Heart left ventricle (tissue), 13 donors: ENCODE measurements around the gene RALGPS1.

Experiments used
- POLR2A ChIP-seq, 2 donors: fragments of 450-650 bp; IDR thresholded peaks; one replicate each; pipeline ENCODE4 v1.6.1; 2017; ENCODE audit warnings: antibody characterized with exemption in 2 of 2, mild to moderate bottlenecking in 2 of 2, moderate library complexity in 2 of 2
- TF ChIP-seq, protein P1 (sequence below), 12 donors: fragments of 200-600 bp; sonication (generic) in 4 of 12; IDR thresholded peaks; one replicate each; pipeline versions ENCODE4 v1.5.0 to v1.8.0; 2018 to 2022; ENCODE audit warnings: antibody characterized with exemption in 12 of 12, mild to moderate bottlenecking in 5 of 12
- donor health status: ischemic (EF 13 %, LVEDD 7.1; RV severe dilation, severe dysfunction).
- donor health status: DM: no; HTN: yes; CAD: no.
- donor health status: DM: no; HTN: no; CAD: no.
- donor health status: ischemic (EF 25% LVEDD 6.9; RV normal size, moderate dysfunction).
- donor health status: ischemic (EF 25% LVEDD 5.7; RV mildly dilated, moderate dysfunction).
- donor health status: ischemic (EF 35%, LVEDD 5.7; RV mildly dilated, moderate dysfunction).
- donor health status: nonischemic (EF 11% LVEDD 7.7; RV severe dilation, severe dysfunction).
- donor health status: DM: yes; HTN: yes; CAD: no.
- donor health status: PGD.
- donor health status: ischemic (EF 29% LVEDD 5.4; RV normal size, mild dysfunction).
- donor health status: nonischemic (EF 23%, LVEDD 6.1; RV moderate dilation, normal function).

- TF ChIP-seq, protein P1, sequence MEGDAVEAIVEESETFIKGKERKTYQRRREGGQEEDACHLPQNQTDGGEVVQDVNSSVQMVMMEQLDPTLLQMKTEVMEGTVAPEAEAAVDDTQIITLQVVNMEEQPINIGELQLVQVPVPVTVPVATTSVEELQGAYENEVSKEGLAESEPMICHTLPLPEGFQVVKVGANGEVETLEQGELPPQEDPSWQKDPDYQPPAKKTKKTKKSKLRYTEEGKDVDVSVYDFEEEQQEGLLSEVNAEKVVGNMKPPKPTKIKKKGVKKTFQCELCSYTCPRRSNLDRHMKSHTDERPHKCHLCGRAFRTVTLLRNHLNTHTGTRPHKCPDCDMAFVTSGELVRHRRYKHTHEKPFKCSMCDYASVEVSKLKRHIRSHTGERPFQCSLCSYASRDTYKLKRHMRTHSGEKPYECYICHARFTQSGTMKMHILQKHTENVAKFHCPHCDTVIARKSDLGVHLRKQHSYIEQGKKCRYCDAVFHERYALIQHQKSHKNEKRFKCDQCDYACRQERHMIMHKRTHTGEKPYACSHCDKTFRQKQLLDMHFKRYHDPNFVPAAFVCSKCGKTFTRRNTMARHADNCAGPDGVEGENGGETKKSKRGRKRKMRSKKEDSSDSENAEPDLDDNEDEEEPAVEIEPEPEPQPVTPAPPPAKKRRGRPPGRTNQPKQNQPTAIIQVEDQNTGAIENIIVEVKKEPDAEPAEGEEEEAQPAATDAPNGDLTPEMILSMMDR (IDR thresholded peaks at IDR 0.05) = no peak
- no peak for TF ChIP-seq POLR2A (IDR thresholded peaks at IDR 0.05)
Measured at GRCh38 chr9:127136081-127136879, 221.7 kb downstream of the RALGPS1 start.
